Islet precursor cell (in vitro differentiated cells): ENCODE measurements around the gene OR6C74.

ENCODE experiments used
- DNase-seq: peaks from one replicate; pipeline ENCODE4 v3.0.0-alpha.2; 2018

The OR6C74 gene

DNA sequence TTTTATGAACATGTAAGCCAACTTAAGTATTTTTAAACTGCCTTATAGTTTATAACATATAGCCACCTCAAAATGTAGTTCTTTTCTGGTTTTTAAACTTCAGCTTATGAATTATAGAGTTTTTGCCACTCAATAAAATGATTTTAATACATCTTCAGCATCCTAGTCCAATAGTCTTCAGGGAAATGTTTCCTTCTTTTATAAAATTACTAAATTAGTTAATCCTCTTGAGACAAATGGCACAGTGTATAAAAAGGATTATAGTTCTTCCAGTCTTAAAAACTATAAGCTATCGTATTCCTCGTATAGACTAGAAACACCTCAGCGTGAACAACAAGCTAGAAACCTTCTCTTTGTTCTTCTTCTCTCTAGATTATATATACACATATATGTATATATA, at the start of gene OR6C74:
OR6C74 (plus strand) TSS at position 301 of the 400 bp plus-strand sequence. CDS start 2,679 bp downstream, outside the sequence.
- no peak for DNase-seq

DNA sequence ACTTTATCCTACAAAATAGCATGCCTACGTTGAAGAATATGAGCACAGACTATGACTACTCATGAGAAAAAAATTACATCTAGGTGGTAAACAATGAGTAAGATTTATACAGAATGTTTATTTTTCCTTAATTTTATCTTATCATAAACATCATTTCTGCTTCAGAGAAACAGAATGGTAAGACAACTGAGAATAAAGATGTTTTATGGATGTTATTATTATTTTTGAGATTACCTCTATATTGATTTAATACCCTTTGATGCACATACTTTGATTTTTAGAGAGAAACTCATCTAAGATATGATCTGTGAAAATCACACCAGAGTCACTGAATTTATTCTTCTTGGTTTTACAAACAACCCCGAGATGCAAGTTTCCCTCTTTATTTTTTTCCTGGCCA, 23.7 kb upstream of the OR6C74 start, which contains the start of gene OR10A7:
OR10A7 (plus strand) TSS at position 301 of the 400 bp plus-strand sequence; CDS start at position 301, 0 bp downstream.
- no peak for DNase-seq

DNA sequence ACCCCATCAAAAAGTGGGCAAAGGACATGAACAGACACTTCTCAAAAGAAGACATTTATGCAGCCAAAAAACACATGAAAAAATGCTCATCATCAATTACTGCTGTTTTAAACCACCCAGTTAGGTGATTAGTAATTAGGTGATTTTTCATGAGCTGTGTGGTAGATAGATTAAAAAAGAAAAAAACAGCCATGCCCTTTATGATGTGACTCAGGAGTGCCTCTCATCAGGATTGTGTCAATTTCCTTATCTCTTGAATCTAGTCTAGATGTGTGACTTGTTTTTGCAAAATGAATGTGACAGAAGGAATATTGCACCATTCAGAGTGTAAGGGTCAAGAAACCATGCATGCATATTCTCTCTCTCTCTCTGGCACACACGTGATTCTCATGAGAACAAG, 17.9 kb upstream of the OR6C74 start:
- DNase-seq, result no peak

DNA sequence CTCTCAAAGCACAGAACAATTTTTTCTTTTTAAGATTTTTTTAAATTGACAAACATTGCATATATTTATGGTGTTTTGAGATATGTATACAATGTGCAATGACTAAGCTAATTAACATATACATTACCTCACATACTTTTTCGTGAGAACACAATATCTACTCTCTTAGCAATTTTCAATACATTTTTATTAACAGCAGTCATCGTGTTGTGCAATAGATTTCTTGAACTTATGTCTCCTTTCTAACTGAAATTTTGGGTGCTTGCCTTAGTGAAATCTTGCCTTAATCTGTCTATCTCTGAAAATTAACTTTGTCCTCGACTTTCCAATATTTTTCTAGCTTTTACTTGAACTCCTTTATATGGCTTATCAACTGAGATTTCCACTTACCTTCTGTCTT, 16.8 kb upstream of the OR6C74 start:
- no peak for DNase-seq

DNA sequence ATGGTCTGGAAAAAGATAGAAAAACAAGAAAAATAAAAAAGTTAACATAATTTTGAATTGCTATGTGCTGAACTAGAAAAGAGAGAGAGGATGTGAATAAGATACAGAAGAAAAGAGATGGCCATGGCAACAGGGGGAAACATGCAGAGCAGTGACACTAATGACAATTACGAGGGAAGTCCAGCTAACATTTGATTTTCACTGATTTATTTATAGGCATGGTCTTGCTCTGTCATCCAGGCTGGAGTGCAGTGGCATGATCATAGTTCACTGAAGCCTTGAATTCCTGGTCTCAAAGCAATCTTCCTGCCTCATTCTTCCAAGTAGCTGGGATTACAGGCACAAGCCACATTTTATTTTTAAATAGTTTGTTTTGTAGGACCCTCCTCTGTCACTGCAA, 1.8 kb downstream of the OR6C74 start:
- no peak for DNase-seq

DNA sequence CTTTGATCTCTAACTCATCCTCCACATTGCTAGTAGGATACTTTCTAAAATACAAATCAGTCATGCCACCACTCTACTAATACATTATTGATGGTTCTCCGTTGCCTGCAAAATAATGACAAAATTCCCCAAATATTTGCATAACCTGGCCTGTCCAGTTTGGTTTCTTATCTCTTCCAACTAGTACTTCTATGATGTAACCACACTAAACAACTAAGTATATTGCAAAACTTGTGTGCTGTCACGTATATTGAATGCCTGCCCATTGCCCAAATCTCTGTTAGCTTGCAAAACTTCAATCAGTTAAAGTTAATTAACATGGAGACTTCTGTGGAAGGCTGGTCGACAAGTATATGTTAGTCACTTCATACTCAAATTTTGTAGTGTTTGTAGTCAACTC, 6.5 kb downstream of the OR6C74 start:
- no peak for DNase-seq

DNA sequence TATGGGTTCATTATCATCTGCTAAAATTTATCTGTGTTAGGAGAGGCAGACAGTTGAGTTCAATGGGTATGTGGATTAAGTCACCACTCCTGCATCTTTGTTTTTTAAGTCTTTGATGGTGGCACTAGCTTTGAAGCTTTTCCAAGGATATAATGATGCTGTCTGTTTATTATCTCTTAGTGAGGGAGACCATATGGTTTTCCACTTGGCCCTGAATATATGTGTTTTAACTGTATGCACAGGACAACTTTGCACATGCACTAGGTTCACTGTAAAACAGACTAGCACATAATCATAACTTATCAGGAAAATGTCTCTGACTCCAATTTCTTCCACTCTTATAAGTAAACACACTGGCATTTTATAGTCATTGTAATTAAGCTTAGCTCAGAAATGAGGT, 8.9 kb downstream of the OR6C74 start:
- no peak for DNase-seq

DNA sequence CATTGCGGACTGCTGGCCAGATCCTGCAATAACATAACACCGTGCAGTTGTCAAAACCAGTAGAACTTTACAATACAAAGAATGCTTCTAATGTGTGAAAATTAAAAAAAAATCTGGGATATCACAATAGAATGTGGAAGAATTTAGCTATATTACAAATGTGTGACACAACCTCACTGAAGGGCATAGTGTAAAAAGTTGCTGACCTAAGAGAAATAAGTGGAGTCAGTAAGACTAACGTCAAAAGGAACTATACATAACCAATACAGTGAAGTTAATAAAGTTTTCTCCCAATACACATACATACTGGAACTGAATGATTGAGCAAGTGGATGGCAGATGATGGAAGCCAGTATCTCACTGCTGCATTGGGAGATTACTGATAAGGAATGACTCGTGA, 12.4 kb downstream of the OR6C74 start:
- DNase-seq, result no peak

DNA sequence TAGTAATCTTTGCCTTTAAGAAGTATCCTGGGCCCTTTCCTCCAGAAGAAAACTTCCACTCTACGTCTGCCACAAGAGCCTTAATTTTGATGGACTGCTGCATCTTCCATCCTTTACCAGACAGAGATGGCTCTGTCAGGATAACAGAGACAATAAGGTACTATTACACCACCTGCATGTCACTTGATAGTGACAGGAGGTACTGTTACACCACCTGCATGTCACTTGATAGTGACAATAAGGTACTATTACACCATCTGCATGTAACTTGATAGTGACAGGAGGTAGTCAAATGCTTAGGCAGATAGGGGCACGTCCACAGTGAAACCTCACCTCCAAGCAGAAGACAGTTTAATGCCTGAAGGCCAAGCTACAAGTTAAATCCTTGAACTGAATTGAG, 13.9 kb downstream of the OR6C74 start:
- DNase-seq, result no peak

DNA sequence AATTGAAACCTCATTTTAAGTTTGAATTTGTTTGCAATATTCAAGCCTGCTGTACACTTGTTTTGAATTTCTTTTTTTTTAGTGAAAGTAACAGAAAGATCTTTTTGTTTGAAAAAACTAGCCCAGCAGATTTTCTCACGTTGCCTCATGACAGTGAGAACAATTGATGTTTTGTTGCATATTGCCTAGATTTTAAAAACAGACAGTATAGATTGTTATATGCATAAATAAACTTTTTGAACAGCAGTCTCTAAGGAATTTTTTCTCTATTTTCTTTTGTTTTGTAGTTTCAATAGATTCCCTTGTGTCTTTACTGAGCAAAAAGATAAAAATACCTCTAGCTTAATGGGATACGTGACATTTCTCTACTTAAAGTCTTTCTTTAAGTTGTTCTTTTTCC, 36.6 kb downstream of the OR6C74 start:
- DNase-seq, result no peak

DNA sequence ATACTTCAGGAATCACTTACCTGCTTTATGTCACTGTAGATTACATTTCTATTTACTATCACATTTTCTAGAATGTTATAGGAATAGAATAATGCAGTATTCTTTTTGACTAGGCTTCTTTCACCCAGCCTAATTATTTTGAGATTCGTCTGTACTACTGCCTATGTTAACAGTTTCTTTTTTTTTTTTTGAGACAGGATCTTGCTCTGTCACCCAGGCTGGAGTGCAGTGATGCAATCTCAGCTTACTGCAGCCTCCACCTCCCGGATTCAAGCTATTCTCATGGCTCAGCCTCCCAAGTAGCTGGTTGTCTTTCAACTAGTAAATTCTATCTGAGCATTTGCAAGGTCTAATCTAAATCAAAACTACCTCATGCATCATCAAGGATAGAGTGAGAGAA, 45.6 kb downstream of the OR6C74 start:
- no peak for DNase-seq
